ENCODE results near the gene STK25.
A peak's percentile ranks its signal among the peaks of the same experiment; 100 is the strongest.
"Not testable (repeated sequence)": the region's sequence is repeated elsewhere in the genome, so short reads cannot be mapped to it uniquely, and the experiment has no call there.

The STK25 gene

GRCh38 chr2:241507430-241508239 is 749 bp downstream of the STK25 start:
- DNase-seq (ENCODE audit: low read depth), result peak; percentile 62

GRCh38 chr2:241506793-241507429 is 1.5 kb downstream of the STK25 start:
- DNase-seq (ENCODE audit: low read depth), result no peak

- not testable (repeated sequence) for DNase-seq (ENCODE audit: low read depth)
Measured at GRCh38 chr2:241506317-241506716, 2.1 kb downstream of the STK25 start.

GRCh38 chr2:241505781-241506201 is 2.6 kb downstream of the STK25 start:
- DNase-seq (ENCODE audit: low read depth), result no peak

- DNase-seq (ENCODE audit: low read depth), result no peak
Measured at GRCh38 chr2:241505086-241505780, 3.2 kb downstream of the STK25 start.

GRCh38 chr2:241503776-241504392 is 4.5 kb downstream of the STK25 start:
- no peak for DNase-seq (ENCODE audit: low read depth)

GRCh38 chr2:241502281-241502680 is 6.1 kb downstream of the STK25 start:
- no peak for DNase-seq (ENCODE audit: low read depth)

GRCh38 chr2:241501551-241501950 is 6.8 kb downstream of the STK25 start:
- no peak for DNase-seq (ENCODE audit: low read depth)

GRCh38 chr2:241501099-241501541 is 7.3 kb downstream of the STK25 start:
- no peak for DNase-seq (ENCODE audit: low read depth)

- no peak for DNase-seq (ENCODE audit: low read depth)
Measured at GRCh38 chr2:241500431-241500975, 7.9 kb downstream of the STK25 start.

GRCh38 chr2:241500016-241500415 is 8.4 kb downstream of the STK25 start:
- DNase-seq (ENCODE audit: low read depth), result no peak

GRCh38 chr2:241499146-241499965 is 9.0 kb downstream of the STK25 start:
- DNase-seq (ENCODE audit: low read depth), result no peak

- DNase-seq (ENCODE audit: low read depth), result no peak
Measured at GRCh38 chr2:241498115-241499070, 10.0 kb downstream of the STK25 start.

GRCh38 chr2:241496904-241497877 is 11.2 kb downstream of the STK25 start:
- DNase-seq (ENCODE audit: low read depth), result no peak

- no peak for DNase-seq (ENCODE audit: low read depth)
Measured at GRCh38 chr2:241496003-241496707, 12.2 kb downstream of the STK25 start.

- DNase-seq (ENCODE audit: low read depth), result no peak
Measured at GRCh38 chr2:241495172-241496002, 13.0 kb downstream of the STK25 start.

- DNase-seq (ENCODE audit: low read depth), result no peak
Measured at GRCh38 chr2:241494311-241494908, 14.0 kb downstream of the STK25 start.
